PFSK-1 (cell line): ENCODE data around the gene ROBO4.

ENCODE experiments used
- POLR2AphosphoS5 ChIP-seq: IDR thresholded peaks from 2 replicates; pipeline ENCODE4 v1.6.1; 2012; ENCODE audit warnings: low read depth, mild to moderate bottlenecking, control low read depth, low read length, moderate library complexity
- REST ChIP-seq, 2 experiments: IDR thresholded peaks; 2 replicates each; pipeline versions ENCODE4 v1.6.1 to v1.8.0; 2011 to 2012; ENCODE audit warnings: low read depth in 2 of 2, low read length in 2 of 2, control low read depth in 1 of 2, inconsistent platforms in 1 of 2, mild to moderate bottlenecking in 1 of 2, moderate library complexity in 1 of 2; ENCODE audit not compliant: insufficient read depth in 1 of 2

GRCh38 chr11:124838805-124839127 lies 58.9 kb downstream of the ROBO4 start:
- TF ChIP-seq REST (IDR thresholded peaks at IDR 0.05; ENCODE audit: insufficient read depth in 1 of 2, low read depth in 2 of 2, low read length in 2 of 2) = no peak
- TF ChIP-seq POLR2AphosphoS5 = no peak
